GM18951 (cell line): ENCODE results near the gene GGT5.
"Not testable (repeated sequence)": the region's sequence is repeated elsewhere in the genome, so short reads cannot be mapped to it uniquely, and the experiment has no call there.

Experiments used
- POLR2A ChIP-seq: IDR thresholded peaks from 4 replicates; pipeline ENCODE4 v1.6.1; 2011; ENCODE audit warnings: mild to moderate bottlenecking; ENCODE audit not compliant: insufficient read length, insufficient read depth; ENCODE audit errors: extremely low read depth
- in situ Hi-C: fragments of 300-500 bp; cut with MboI; formaldehyde crosslinking; loops from one replicate; pipeline ENCODE4 v1.12.0; 2022; ENCODE audit warnings: low sequenced_read_pairs, mixed read lengths, inconsistent platforms; ENCODE audit not compliant: unreplicated experiment

GGT5 gene

DNA sequence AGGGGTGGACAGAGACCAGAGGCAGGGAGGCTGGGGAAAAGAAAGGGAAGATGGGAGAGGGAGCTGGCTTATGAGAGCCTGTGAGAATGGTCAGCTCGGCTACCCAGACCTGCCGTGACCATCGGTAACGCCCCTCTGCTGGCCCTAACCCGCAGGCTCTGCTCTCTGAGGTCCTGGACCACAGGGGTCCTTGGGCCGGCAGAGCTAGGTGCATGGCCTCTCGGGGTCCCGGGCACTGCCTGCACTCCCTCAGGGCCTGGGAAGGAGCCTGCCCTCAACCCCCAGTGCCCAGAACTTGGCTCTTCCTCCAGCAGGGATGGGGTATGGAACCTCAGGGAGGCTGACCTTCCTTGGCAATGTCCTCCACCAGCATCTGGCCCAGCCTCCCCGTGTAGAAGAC is 13.2 kb downstream of the GGT5 start:
- in situ Hi-C loops: no loop called here
- TF ChIP-seq POLR2A: no peak

DNA sequence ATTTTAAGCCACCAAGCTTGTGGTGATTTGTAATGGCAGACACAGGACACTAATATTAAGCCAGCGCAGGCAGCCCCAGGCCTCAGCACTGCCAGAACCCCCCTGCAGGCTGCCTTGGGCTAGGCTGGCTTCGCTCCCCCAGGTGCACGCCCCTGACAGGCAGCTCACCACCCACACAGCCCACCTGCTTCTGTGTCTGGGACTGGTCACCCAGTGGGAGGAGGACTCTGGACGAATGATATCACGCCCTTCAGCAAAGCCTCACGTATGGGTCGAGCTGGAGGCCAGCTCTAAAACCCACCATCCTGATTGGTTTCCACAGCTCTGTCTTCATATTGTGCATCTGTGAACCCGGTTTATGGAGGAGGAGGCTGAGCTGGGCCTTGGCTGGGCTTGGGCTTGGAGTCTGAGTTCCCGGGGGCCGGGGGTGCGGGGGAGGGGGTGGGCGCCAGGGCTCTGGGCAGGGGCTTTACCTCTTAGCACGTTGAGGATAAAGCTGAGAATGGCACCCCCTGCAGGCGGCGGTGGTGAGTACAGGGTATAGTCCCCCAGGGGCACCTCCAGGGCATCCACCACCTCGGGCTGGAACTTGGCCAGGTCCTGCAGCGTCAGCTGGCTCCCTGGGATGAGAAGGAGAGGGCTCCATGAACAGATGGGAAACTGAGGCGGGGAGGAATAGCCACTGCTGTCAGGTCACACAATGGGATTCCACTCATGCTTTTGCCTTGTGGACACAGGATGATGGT is 13.8 kb downstream of the GGT5 start:
- no peak for TF ChIP-seq POLR2A
- in situ Hi-C loops: no loop called here

DNA sequence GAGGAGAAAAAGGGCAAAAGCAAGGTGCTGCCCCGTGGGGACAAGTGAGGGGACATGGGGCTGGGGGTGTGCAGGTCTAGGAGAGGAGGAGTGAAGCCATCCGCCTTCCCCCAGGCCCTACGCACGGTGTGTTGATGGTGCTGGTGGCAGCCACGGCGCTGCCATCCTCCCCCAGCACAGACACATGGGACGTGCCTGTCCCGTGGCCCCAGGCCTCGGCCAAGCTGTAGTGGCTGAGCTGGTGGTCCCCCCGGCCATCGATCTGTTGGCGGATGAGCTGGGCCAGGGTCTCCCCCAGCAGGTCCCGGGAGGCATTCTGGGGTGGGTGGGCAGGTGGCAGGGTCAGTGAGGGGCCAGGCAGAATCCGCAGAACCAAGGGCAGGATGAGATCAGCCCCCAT is 18.9 kb downstream of the GGT5 start:
- in situ Hi-C loops: no loop called here

DNA sequence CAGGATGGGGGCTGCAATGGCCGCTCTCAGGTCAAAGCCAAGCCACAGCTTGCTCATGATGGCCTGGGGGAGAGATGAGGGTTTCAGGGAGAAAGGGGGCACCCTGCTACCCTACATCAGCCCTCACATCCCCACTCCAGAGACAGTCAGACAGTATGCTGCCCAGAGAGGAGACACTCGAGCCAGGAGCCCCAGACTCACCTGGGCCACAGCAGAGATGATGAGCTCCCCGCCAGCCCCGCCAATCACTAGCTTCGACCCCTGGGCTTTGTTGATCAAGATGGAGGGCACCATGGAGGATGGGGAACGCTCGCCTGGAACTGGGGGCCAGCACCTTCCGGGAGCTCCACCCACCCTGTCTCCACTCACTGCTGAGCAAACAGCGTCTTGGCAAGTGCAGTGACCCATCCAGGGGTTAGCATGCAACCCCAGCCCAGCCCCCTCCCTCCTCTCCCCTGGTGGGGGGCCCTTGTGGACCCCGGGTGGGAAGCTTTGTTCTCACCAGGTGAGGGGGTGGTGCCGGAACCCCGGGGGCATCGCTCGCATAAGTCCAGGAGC is 19.8 kb downstream of the GGT5 start:
- in situ Hi-C loops: no loop called here
- TF ChIP-seq POLR2A: no peak

More for the DNA sequence above, 18.9 kb downstream of the GGT5 start:
- no peak for TF ChIP-seq POLR2A

DNA sequence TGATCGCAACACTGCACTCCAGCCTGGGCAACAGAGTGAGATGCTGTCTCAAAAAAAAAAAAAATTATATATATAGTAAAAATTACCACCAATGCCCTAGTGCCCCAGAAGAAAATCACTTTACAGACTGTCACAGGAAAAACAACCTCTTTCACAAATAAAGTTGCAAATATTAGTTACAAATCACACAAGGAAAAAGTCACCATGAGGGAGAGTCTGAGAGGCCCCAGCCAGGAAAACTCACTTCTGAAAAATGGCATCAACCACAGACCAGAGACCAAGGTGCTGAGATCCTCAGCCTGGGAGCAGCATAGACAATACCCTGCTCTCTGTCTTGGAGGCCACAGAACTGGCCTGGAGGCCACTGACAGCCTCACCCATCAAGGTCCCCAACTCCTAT is 20.4 kb downstream of the GGT5 start:
- no peak for TF ChIP-seq POLR2A
- in situ Hi-C loops: no loop called here

DNA sequence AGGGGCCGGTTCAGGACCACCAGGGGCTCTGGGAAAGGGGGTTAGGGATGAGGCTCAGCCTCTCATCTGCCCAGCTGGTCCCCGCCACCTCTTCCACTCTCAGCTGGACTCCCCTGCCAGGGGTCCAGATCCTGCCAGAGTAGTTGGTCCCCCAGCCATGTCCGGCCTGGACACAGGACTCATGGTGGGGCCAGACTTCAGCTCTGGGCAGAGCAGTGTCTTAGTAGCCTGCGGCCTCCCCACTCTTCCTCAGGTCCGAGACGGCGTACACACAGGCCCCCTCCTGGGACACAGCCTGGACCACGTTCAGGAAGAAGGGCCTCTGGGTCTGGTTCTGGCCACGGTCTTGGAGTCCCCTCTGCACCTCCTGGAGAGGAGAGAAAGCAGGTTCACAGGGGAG is 25.1 kb downstream of the GGT5 start:
- TF ChIP-seq POLR2A: no peak
- in situ Hi-C loops: no loop called here

DNA sequence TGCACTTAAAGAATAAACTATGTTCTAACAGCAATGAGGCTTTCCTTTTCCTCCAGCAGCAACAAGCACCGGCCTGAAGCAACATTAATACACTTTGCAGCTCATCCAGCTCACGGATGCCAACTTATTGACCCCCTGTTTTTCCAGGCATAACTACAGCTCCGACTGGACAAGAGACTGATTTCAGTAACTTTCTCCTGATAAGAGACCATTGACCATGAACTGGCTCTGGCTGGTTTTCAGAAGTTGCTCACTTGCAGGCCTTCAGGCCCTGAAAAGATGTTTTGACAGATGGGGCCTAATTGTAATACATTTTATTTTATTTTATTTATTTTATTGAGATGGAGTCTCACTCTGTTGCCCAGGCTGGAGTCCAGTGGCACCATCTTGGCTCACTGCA is 27.5 kb downstream of the GGT5 start:
- TF ChIP-seq POLR2A: no peak
- in situ Hi-C loops: no loop called here

DNA sequence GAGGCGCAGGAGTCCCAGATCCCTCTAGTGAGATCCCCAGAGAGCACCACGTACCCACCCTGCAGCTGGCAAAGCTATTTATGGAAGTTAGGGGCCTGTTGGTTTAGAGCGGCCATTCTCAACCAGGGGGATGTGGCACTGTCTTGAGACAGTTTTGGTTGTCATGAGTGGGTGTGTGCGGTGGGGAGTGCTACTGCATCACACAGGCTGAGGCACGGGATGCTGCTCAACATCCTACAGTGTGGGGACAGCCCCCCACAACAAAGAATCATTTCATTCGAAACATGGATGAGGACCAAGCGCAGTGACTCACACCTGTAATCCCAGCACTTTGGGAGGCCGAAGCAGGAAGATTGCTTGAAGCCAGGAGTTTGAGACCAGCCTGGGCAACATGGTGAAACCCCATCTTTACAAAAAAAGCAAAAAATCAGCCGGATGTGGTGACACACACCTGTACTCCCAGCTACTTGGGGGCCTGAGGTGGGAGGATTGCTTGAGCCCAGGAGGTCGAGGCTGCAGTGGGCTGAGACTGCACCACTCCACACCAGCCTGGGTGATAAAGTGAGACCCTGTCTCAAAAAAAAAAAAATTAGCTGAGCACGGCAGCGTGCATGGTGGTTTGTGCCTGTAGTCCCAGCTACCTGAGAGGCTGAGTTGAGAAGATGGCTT is 28.2 kb downstream of the GGT5 start:
- in situ Hi-C loops: no loop called here
- no peak for TF ChIP-seq POLR2A

DNA sequence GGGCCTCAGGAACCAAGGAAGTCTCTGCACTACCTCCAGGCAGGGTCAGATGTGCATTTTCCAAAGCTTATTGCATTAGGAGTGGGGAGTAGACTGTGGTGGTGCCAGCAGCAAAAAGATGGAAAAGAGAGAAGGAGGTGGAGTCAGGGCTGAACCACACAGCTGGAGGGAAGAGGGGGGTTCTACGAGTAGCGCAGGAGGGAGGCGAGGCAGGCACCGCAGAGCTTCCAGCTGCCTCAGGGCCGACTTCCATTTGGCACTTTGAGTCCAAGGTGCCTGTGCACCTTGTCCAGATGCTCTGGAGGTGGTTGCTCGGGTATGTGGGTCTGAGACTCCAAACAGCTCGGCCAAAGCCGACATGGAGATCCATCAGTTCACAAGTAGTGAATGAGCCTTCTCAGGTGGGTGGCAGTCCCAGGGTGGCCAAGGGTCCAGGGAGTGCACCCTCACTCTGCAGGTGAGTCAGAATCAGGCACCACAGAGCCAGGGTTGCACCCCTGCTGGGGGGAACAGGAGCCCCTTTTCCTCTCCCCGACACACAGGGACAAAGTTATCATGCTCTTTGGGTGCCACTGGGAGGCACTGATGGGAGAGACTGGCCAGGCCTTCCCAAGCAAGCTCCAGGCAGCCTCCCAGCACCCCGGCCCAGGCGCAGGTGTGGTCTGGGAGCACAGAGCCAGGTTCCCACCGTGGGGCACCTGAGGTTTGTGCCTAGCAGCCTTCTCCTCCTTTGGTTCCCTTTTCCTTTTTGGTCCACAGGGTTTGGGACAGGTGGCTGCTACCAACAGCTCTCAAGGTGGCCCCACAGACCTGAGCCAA is 30.2 kb downstream of the GGT5 start:
- in situ Hi-C loops: no loop called here
- TF ChIP-seq POLR2A: no peak

DNA sequence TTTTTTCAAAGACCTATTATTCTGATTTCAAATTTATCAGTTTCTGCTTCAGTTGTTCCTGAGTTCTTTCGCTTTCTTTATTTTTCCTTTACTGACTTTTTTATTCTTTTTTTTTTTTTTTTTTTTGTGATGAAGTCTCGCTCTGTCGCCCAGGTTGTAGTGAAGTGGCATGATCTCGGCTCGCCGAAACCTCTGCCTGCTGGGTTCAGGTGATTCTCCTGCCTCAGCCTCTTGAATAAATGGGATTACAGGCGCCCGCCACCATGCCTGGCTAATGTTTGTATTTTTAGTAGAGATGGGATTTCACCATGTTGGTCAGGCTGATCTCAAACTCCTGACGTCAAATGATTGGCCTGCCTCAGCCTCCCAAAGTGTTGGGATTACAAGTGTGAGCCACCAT is 31.8 kb downstream of the GGT5 start:
- in situ Hi-C loops: not testable (repeated sequence)

DNA sequence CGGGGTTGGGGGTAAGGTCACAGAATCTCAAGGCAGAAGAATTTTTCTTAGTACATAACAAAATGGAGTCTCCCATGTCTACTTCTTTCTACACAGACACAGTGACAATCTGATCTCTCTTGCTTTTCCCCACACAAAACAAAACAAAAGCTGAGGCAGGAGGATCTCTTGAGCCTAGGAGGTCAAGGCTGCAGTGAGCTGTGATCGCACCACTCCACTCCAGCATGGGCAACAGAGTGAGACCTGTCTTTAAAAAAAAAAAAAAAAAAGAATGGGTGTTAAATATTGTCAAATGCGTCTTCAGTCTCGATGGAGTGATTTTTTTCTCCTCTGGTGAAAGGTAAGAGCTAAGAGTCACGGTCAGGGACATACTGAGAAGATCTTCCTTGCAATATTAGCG is 33.2 kb downstream of the GGT5 start:
- in situ Hi-C loops: not testable (repeated sequence)

DNA sequence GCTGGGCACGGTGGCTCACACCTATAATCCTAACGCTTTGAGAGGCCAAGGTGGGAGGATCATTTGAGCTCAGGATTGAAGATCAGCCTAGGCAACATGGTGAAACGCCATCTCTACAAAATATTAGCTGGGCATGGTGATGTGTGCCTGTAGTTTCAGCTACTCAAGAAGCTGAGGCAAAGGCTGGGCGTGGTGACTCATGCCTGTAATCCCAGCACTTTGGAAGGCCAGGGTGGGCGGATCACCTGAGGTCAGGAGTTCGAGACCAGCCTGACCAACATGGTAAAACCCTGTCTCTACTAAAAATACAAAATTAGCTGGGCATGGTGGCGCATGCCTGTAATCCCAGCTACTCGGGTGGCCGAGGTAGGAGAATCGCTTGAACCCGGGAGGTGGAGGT is 34.5 kb downstream of the GGT5 start:
- in situ Hi-C loops: not testable (repeated sequence)

DNA sequence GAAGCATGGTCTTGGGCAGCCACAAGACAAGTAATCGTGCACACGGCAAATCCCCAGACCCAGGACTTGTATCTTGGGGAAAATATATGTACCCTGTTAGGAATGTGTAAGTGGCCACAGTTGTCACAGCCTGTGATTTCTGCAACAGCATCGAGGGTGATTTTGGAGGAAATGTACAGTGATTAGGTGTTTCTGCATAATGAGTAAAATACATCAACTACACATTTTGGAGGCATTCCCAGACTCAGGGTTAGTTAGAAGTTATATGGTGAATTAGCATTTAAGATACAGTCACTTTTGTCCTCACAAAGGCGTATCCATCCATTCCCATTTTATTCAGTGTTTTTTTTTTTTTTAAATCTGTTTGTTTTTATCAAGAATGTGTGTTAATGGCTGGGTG is 35.2 kb downstream of the GGT5 start:
- in situ Hi-C loops: no loop called here
- no peak for TF ChIP-seq POLR2A

DNA sequence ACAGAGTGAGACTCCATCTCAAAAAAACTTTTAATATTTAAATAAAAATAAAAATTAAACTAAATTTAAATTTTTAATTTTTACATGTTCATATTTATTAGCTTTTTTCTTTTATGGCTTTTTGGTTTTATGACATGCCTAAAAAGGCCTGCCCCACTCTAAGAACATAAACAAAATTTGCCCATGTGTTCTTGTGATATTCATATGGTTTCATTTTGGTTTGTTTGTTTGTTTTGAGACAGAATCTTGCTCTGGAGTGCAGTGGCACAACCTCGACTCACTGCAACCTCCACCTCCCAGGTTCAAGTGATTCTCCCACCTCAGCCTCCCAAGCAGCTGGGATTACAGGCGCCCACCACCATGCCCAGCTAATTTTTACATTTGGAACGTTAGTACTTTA is 35.9 kb downstream of the GGT5 start:
- no peak for TF ChIP-seq POLR2A
- in situ Hi-C loops: no loop called here
